Calu3 (cell line): ENCODE data around the gene INKA2. TPM values are rescaled to one million over a fixed set of nuclear protein-coding genes. Genes with fewer than 3 reads are reported as not detected.

Experiments
- BruUV-seq: library from RNA; stranded (reverse); fragments of 400-500 nt; replicated peaks from 2 replicates; lab custom pipeline; 2021; lab: Mats Ljungman, UMichigan
- CTCF ChIA-PET: fragments of 300-600 bp; sonication (Branson Sonifier 250); formaldehyde crosslinking; loops from one replicate; lab custom pipeline; 2022; ENCODE audit warnings: antibody characterized with exemption; lab: Charles Lee
- DNase-seq: peaks from one replicate; pipeline ENCODE4 v3.0.0; 2022
- H3K27ac Mint-ChIP-seq: one replicate; pipeline ENCODE4 v1.8.0; 2022; ENCODE audit warnings: mixed read lengths; ENCODE audit not compliant: unreplicated experiment
- H3K27me3 Mint-ChIP-seq: one replicate; pipeline ENCODE4 v1.8.0; 2022; ENCODE audit warnings: mixed read lengths; ENCODE audit not compliant: unreplicated experiment
- H3K36me3 Mint-ChIP-seq: one replicate; pipeline ENCODE4 v1.8.0; 2022; ENCODE audit warnings: mild to moderate bottlenecking, moderate library complexity, mixed read lengths; ENCODE audit not compliant: insufficient read depth, unreplicated experiment
- H3K4me1 Mint-ChIP-seq: one replicate; pipeline ENCODE4 v1.8.0; 2022; ENCODE audit warnings: mild to moderate bottlenecking, low read depth, mixed read lengths; ENCODE audit not compliant: unreplicated experiment
- H3K4me3 Mint-ChIP-seq: one replicate; pipeline ENCODE4 v1.8.0; 2022; ENCODE audit warnings: mild to moderate bottlenecking, low read depth, moderate library complexity, mixed read lengths; ENCODE audit not compliant: unreplicated experiment
- H3K9me3 Mint-ChIP-seq: one replicate; pipeline ENCODE4 v1.8.0; 2022; ENCODE audit warnings: low read depth, mixed read lengths; ENCODE audit not compliant: unreplicated experiment
- CTCF ChIP-seq: fragments of 200-600 bp; IDR thresholded peaks from one replicate; pipeline ENCODE4 v1.8.0; 2022; ENCODE audit warnings: antibody characterized with exemption; ENCODE audit not compliant: unreplicated experiment
- intact Hi-C: fragments of 100-400 bp; cut with micrococcal nuclease; formaldehyde crosslinking; loops from one replicate; pipeline ENCODE4 v1.10.0; 2022; ENCODE audit not compliant: unreplicated experiment
- total RNA-seq: library from RNA; stranded (reverse); gene quantifications from 2 replicates; pipeline ENCODE4 v1.2.3, GENCODE V29; 2022

INKA2 gene
- total RNA-seq, 1 experiment from 2014 or later, result not detected

GRCh38 chr1:111704776-111705175 lies 34.4 kb downstream of the INKA2 start:
- CTCF ChIA-PET, result no interaction called here
- H3K4me3 Mint-ChIP-seq, result no peak overlapping the region
- TF ChIP-seq CTCF, result no peak
- no peaks in the 10 kb centered on the region for H3K9me3 Mint-ChIP-seq
- intact Hi-C loops, result no loop called here
- H3K36me3 Mint-ChIP-seq, result peaks cover 8% of the 10 kb centered on the region
- no peaks in the 10 kb centered on the region for H3K27me3 Mint-ChIP-seq
- no TSS peak for BruUV-seq
- H3K4me1 Mint-ChIP-seq, result no peaks in the 10 kb centered on the region
- no peak for DNase-seq
- no peak overlapping the region for H3K27ac Mint-ChIP-seq

DNA sequence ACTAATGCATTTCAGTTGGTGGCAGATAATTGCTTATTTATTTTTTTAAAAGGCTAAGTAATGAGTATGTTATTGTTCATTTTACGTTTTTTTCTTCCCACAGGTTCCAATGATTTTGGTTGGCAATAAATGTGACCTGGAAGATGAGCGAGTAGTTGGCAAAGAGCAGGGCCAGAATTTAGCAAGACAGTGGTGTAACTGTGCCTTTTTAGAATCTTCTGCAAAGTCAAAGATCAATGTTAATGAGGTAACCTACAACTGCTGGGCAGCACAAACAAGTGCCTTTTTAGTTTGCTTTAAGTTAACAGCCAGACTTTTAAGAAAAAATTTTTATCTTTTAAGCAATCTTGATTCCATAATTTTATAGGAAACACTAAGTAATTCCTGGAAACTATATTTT lies 35.0 kb downstream of the INKA2 start:
- DNase-seq, result no peak
- Mint-ChIP-seq H3K4me3 (no peak overlapping the region), H3K27me3 (no peaks in the 10 kb centered on the region), H3K27ac (no peak overlapping the region), H3K9me3 (no peaks in the 10 kb centered on the region), H3K4me1 (no peaks in the 10 kb centered on the region), H3K36me3 (peaks cover 11% of the 10 kb centered on the region)
- TF ChIP-seq CTCF, result no peak
- CTCF ChIA-PET, result no interaction called here
- BruUV-seq, result no TSS peak
- intact Hi-C loops, result no loop called here

- DNase-seq, result no peak
- H3K4me1 Mint-ChIP-seq, result no peaks in the 10 kb centered on the region
- no TSS peak for BruUV-seq
- peaks cover 13% of the 10 kb centered on the region for H3K36me3 Mint-ChIP-seq
- H3K27me3 Mint-ChIP-seq, result no peaks in the 10 kb centered on the region
- intact Hi-C loops, result no loop called here
- CTCF ChIA-PET, result interaction anchor here (0.6 to 1.2 kb wide), 2 partner anchors 70 to 254 kb away, joined by 3 to 7 read pairs; no protein-coding TSS in a partner anchor
- H3K4me3 Mint-ChIP-seq, result no peak overlapping the region
- no peak overlapping the region for H3K27ac Mint-ChIP-seq
- H3K9me3 Mint-ChIP-seq, result no peaks in the 10 kb centered on the region
- TF ChIP-seq CTCF, result no peak
Observed at GRCh38 chr1:111702504-111703050, 36.6 kb downstream of the INKA2 start.

DNA sequence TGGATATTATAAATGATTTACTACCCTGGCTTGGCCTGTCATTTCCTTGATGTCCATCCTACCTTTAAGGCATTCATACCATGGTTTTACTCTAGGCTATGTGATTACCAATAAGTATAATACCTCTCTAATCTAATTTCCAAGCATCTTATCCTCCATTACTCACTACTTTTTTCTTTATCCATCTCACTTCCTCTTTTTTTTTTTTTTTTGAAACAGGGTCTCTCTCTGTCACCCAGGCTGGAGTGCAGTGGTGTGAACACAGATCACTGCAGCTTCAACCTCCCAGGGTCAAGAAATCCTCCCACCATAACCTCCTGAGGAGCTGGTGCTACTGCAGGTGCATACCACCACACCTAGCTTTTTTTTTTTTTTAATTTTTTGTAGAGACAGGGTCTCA lies 39.9 kb downstream of the INKA2 start:
- CTCF ChIA-PET, result no interaction called here
- intact Hi-C loops, result no loop called here
- no peak for DNase-seq
- no peak overlapping the region for H3K27ac Mint-ChIP-seq
- H3K36me3 Mint-ChIP-seq, result peaks cover 13% of the 10 kb centered on the region
- no peak overlapping the region for H3K4me3 Mint-ChIP-seq
- H3K9me3 Mint-ChIP-seq, result no peaks in the 10 kb centered on the region
- TF ChIP-seq CTCF, result no peak
- BruUV-seq, result no TSS peak
- no peaks in the 10 kb centered on the region for H3K27me3 Mint-ChIP-seq
- H3K4me1 Mint-ChIP-seq, result no peaks in the 10 kb centered on the region
